Keratinocyte (primary cell): ENCODE results near the gene CSNK1D.

ENCODE experiments used
- EZH2 ChIP-seq: IDR thresholded peaks from one replicate; pipeline ENCODE4 v1.6.1; 2012; ENCODE audit warnings: inconsistent platforms, mild to moderate bottlenecking, low read length, moderate library complexity
- TF ChIP-seq, protein P1 (sequence below), 3 experiments: IDR thresholded peaks in 1 of 3; conservative IDR thresholded peaks in 1 of 3; optimal IDR thresholded peaks in 1 of 3; 2 replicates in 2 of 3; 3 replicates in 1 of 3; pipeline versions ENCODE3 to v1.5.1; 2011; ENCODE audit warnings: low read length in 3 of 3, mild to moderate bottlenecking in 3 of 3, moderate library complexity in 2 of 3, control low read depth in 1 of 3, inconsistent platforms in 1 of 3; ENCODE audit not compliant: insufficient read depth in 2 of 3; ENCODE audit errors: extremely low read depth in 1 of 3

GRCh38 chr17:82313195-82314011, 39.9 kb upstream of the CSNK1D start:
- TF ChIP-seq, protein P1, sequence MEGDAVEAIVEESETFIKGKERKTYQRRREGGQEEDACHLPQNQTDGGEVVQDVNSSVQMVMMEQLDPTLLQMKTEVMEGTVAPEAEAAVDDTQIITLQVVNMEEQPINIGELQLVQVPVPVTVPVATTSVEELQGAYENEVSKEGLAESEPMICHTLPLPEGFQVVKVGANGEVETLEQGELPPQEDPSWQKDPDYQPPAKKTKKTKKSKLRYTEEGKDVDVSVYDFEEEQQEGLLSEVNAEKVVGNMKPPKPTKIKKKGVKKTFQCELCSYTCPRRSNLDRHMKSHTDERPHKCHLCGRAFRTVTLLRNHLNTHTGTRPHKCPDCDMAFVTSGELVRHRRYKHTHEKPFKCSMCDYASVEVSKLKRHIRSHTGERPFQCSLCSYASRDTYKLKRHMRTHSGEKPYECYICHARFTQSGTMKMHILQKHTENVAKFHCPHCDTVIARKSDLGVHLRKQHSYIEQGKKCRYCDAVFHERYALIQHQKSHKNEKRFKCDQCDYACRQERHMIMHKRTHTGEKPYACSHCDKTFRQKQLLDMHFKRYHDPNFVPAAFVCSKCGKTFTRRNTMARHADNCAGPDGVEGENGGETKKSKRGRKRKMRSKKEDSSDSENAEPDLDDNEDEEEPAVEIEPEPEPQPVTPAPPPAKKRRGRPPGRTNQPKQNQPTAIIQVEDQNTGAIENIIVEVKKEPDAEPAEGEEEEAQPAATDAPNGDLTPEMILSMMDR (optimal IDR thresholded peaks at IDR 0.05 in 1 of 3, IDR thresholded peaks at IDR 0.05 in 1 of 3, conservative IDR thresholded peaks at IDR 0.05 in 1 of 3; ENCODE audit: extremely low read depth in 1 of 3, insufficient read depth in 2 of 3, low read length in 3 of 3) = no peak
- no peak for TF ChIP-seq EZH2
